GM12878 (cell line): Measurements from ENCODE around the gene MYRF. TPM values are rescaled to one million over a fixed set of nuclear protein-coding genes. Genes with fewer than 3 reads are reported as not detected.

Experiments used
- ATAC-seq: fragments of 200-7000 bp; cut with Tn5 transposase; 3 replicates; pipeline ENCODE4 v1.9.1; 2020; ENCODE audit warnings: mild to moderate bottlenecking, moderate library complexity
- BruUV-seq: library from RNA; stranded (reverse); fragments of 400-500 nt; replicated peaks from 2 replicates; lab custom pipeline; 2021; lab: Mats Ljungman, UMichigan
- CTCF ChIA-PET: fragments of 300-600 bp; sonication (Branson Sonifier 250); formaldehyde crosslinking; extraction: SDS; loops from one replicate; lab custom pipeline; 2021; ENCODE audit warnings: inconsistent platforms; lab: Yijun Ruan, JAX
- POLR2A ChIA-PET: fragments of 350-600 bp; formaldehyde crosslinking; extraction: SDS; loops from one replicate; lab custom pipeline; 2021; ENCODE audit warnings: inconsistent platforms; lab: Charles Lee
- RAD21 ChIA-PET: fragments of 300-600 bp; sonication (Branson Sonifier 250); formaldehyde crosslinking; loops from one replicate; lab custom pipeline; 2023; ENCODE audit warnings: antibody characterized with exemption; ENCODE audit not compliant: unreplicated experiment; lab: Charles Lee
- SMC1A ChIA-PET: fragments of 300-600 bp; sonication (Branson Sonifier 250); formaldehyde crosslinking; loops from one replicate; lab custom pipeline; 2023; ENCODE audit not compliant: unreplicated experiment, uncharacterized antibody; lab: Charles Lee
- DNase-seq: peaks from one replicate; pipeline ENCODE4 v3.0.0-alpha.2; 2011; ENCODE audit warnings: low read depth, low spot score
- FAIRE-seq: peaks from 3 replicates; lab custom pipeline; 2011; peaks lifted over from hg19 to GRCh38; lab: Jason Lieb, UNC
- H2AFZ ChIP-seq: 2 replicates; pipeline ENCODE4 v1.6.0; 2011; ENCODE audit warnings: low read depth, low read length, control low read depth; ENCODE audit not compliant: control insufficient read depth
- H3K27ac ChIP-seq: 2 replicates; pipeline ENCODE4 v1.5.1; 2011; ENCODE audit warnings: control low read depth; ENCODE audit not compliant: control insufficient read depth, insufficient read depth
- H3K27me3 ChIP-seq, 2 experiments: replicated peaks in 1 of 2; 2 replicates each; pipeline versions ENCODE4 v1.6.0 to v1.6.1; 2011; ENCODE audit warnings: low read length in 1 of 2; ENCODE audit not compliant: control insufficient read depth in 2 of 2, insufficient read depth in 2 of 2
- H3K36me3 ChIP-seq, 2 experiments: 2 replicates each; pipeline ENCODE4 v1.5.1; 2011; ENCODE audit warnings: low read length in 1 of 2; ENCODE audit not compliant: control insufficient read depth in 2 of 2, insufficient read depth in 2 of 2
- H3K4me1 ChIP-seq: 2 replicates; pipeline ENCODE4 v1.6.1; 2011; ENCODE audit warnings: mild to moderate bottlenecking, low read length, moderate library complexity, mixed read lengths; ENCODE audit not compliant: control insufficient read depth, insufficient read depth
- H3K4me2 ChIP-seq: 2 replicates; pipeline ENCODE4 v1.6.0; 2011; ENCODE audit warnings: control low read depth; ENCODE audit not compliant: control insufficient read depth, insufficient read depth
- H3K4me3 ChIP-seq: fragments of 200-600 bp; sonication (generic); 2 replicates; pipeline ENCODE4 v1.5.1; 2016
- H3K79me2 ChIP-seq: 2 replicates; pipeline ENCODE4 v1.6.0; 2011; ENCODE audit warnings: low read length; ENCODE audit not compliant: control insufficient read depth, insufficient read depth
- H3K9ac ChIP-seq: 2 replicates; pipeline ENCODE4 v1.8.0; 2011; ENCODE audit warnings: low read length, control low read depth, mixed read lengths; ENCODE audit not compliant: control insufficient read depth, insufficient read depth
- H3K9me3 ChIP-seq: replicated peaks from 3 replicates; pipeline ENCODE4 v1.5.1; 2011; ENCODE audit warnings: mild to moderate bottlenecking, low read length; ENCODE audit not compliant: control insufficient read depth, insufficient read depth
- H4K20me1 ChIP-seq: 2 replicates; pipeline ENCODE4 v1.6.0; 2011; ENCODE audit not compliant: control insufficient read depth, insufficient read depth
- BMI1 ChIP-seq: fragments of 450-650 bp; IDR thresholded peaks from 2 replicates; pipeline ENCODE4 v1.6.1; 2016; ENCODE audit warnings: mild to moderate bottlenecking, moderate library complexity, borderline replicate concordance
- CBFB ChIP-seq: IDR thresholded peaks from 2 replicates; pipeline ENCODE4 v1.6.1; 2016; ENCODE audit warnings: antibody characterized with exemption, low read depth
- CBX5 ChIP-seq: sonication (generic); IDR thresholded peaks from 2 replicates; pipeline ENCODE4 v1.6.1; 2016; ENCODE audit warnings: low read depth, moderate library complexity, mild to moderate bottlenecking, inconsistent platforms
- CEBPB ChIP-seq, 2 experiments: fragments of 150-350 bp in 1 of 2; IDR thresholded peaks; 2 replicates each; pipeline ENCODE4 v1.6.1; 2012 to 2014; ENCODE audit warnings: low read depth in 2 of 2, low read length in 2 of 2, borderline replicate concordance in 1 of 2, inconsistent platforms in 1 of 2
- MTA3 ChIP-seq: IDR thresholded peaks from 2 replicates; pipeline ENCODE4 v1.6.1; 2012; ENCODE audit warnings: low read length, inconsistent platforms, borderline replicate concordance
- NFYA ChIP-seq: IDR thresholded peaks from 2 replicates; pipeline ENCODE4 v1.6.1; 2011; ENCODE audit warnings: low read depth, mild to moderate bottlenecking, low read length, improper control_type of control experiment, borderline replicate concordance
- NRF1 ChIP-seq: conservative IDR thresholded peaks from 2 replicates; pipeline ENCODE4 v1.6.1; 2011; ENCODE audit warnings: mild to moderate bottlenecking, low read depth, low read length, improper control_type of control experiment
- RELA ChIP-seq: fragments of 450-650 bp; IDR thresholded peaks from 2 replicates; pipeline ENCODE4 v1.8.0; 2014; ENCODE audit warnings: borderline replicate concordance; ENCODE audit not compliant: partially characterized antibody
- SIN3A ChIP-seq: IDR thresholded peaks from 2 replicates; pipeline ENCODE4 v1.6.1; 2012; ENCODE audit warnings: low read depth, low read length, improper control_type of control experiment
- SP1 ChIP-seq: IDR thresholded peaks from one replicate; pipeline ENCODE4 v1.6.1; 2011; ENCODE audit warnings: low read depth, low read length
- TARDBP ChIP-seq: IDR thresholded peaks from 2 replicates; pipeline ENCODE4 v1.6.1; 2016; ENCODE audit warnings: borderline replicate concordance
- ZBTB40 ChIP-seq: fragments of 450-650 bp; IDR thresholded peaks from 2 replicates; pipeline ENCODE4 v1.6.1; 2016; ENCODE audit warnings: mild to moderate bottlenecking, moderate library complexity, borderline replicate concordance
- ZNF24 ChIP-seq: fragments of 450-650 bp; IDR thresholded peaks from 2 replicates; pipeline ENCODE4 v1.6.1; 2017; ENCODE audit warnings: antibody characterized with exemption, mild to moderate bottlenecking
- ZSCAN29 ChIP-seq: fragments of 450-650 bp; IDR thresholded peaks from 2 replicates; pipeline ENCODE4 v1.6.1; 2017; ENCODE audit warnings: mild to moderate bottlenecking, moderate library complexity
- WGBS: methylation state at CpG from one replicate; pipeline ENCODE4 v1.1.6; 2016; ENCODE audit warnings: low lambda C conversion rate; ENCODE audit not compliant: insufficient replicate concordance, insufficient coverage; ENCODE audit errors: missing lambda C conversion rate; 5-methylcytosine and 5-hydroxymethylcytosine counted together
- in situ Hi-C: fragments of 300-500 bp; cut with MboI; formaldehyde crosslinking; loops from 9 replicates; pipeline ENCODE4 v1.14.3; 2018; ENCODE audit warnings: mixed read lengths
- intact Hi-C: fragments of 100-400 bp; cut with micrococcal nuclease; formaldehyde crosslinking; loops from one replicate; pipeline ENCODE4 v1.14.2; 2022; ENCODE audit not compliant: unreplicated experiment
- polyA plus RNA-seq, 11 experiments: library from polyadenylated mRNA; depleted of rRNA in 4 of 11; unstranded in 6 of 11; stranded (reverse) in 5 of 11; fragments of >200 nt; fragmentation: Nextera tagmentation in 4 of 11; fragmentation: Illumina TruSeq in 1 of 11; extraction: Ambion mirVana in 4 of 11; extraction: Trizol in 1 of 11; gene quantifications; 1 replicate in 1 of 11; 2 replicates in 10 of 11; pipeline versions ENCODE4 v1.2.1 to v1.2.3, GENCODE V29; 2011 to 2016; ENCODE audit warnings: inconsistent platforms in 2 of 11, missing spikeins in 2 of 11, low read depth in 1 of 11
- total RNA-seq, 4 experiments: library from RNA; depleted of rRNA in 3 of 4; stranded (reverse); fragments of >200 nt in 3 of 4; fragmentation: Illumina TruSeq in 1 of 4; extraction: Trizol in 1 of 4; gene quantifications; 2 replicates each; pipeline versions ENCODE4 v1.2.1 to v1.2.3, GENCODE V29; 2013 to 2021

MYRF gene
- total and polyA plus RNA-seq, 10 of the 15 experiments (the other 5 are each of a cell fraction or from before 2014, with no cell fraction given) = 0.27 to 15.6 (median 0.89) TPM

- Histone ChIP-seq H3K36me3 (no peaks in the 10 kb centered on the region), H3K4me1 (peaks cover 7% of the 10 kb centered on the region), H3K27me3 (no peaks in the 10 kb centered on the region), H3K27ac (no peak overlapping the region), H3K79me2 (no peaks in the 10 kb centered on the region), H3K9me3 (no peaks in the 10 kb centered on the region), H3K9ac (no peak overlapping the region), H3K4me3 (no peak overlapping the region), H3K4me2 (no peak overlapping the region), H2AFZ (no peak overlapping the region), H4K20me1 (no peaks in the 10 kb centered on the region)
- CTCF ChIA-PET = interaction anchor here (1.1 kb wide), 1 partner anchor 14 kb away, joined by 4 read pairs; no protein-coding TSS in a partner anchor
- no TSS peak for BruUV-seq
- 43% methylated on average over 11 of the region's 11 CpGs for WGBS
- in situ Hi-C loops (no loop called here), intact Hi-C loops (no loop called here)
- SMC1A ChIA-PET = interaction anchor here (2.0 kb wide), 1 partner anchor 12 kb away, joined by 4 read pairs; no protein-coding TSS in a partner anchor
- DNase-seq (no peak), ATAC-seq (no peak), FAIRE-seq (no peak)
- RAD21 ChIA-PET = interaction anchor here (1.0 kb wide), 1 partner anchor 36 kb away, joined by 3 read pairs; no protein-coding TSS in a partner anchor
- TF ChIP-seq SP1 = no peak
- no peak for TF ChIP-seq NFYA
- no peak for TF ChIP-seq ZNF24
- no peak for TF ChIP-seq RELA
- TF ChIP-seq MTA3 = no peak
- POLR2A ChIA-PET = no interaction called here
Measured at GRCh38 chr11:61761440-61762222, 9.2 kb downstream of the MYRF start.

GRCh38 chr11:61762223-61762615, 9.8 kb downstream of the MYRF start:
- RAD21 ChIA-PET = no interaction called here
- H3K4me2 ChIP-seq = no peak overlapping the region
- DNase-seq (no peak), FAIRE-seq (no peak), ATAC-seq (no peak)
- BruUV-seq = no TSS peak
- in situ Hi-C loops = no loop called here
- H3K4me3 ChIP-seq = no peak overlapping the region
- SMC1A ChIA-PET = interaction anchor here (2.0 kb wide), 1 partner anchor 13 kb away, joined by 4 read pairs; no protein-coding TSS in a partner anchor
- peaks cover 2% of the 10 kb centered on the region; the same call in 1 of the 2 replicates for H3K4me1 ChIP-seq
- H2AFZ ChIP-seq = no peak overlapping the region
- CTCF ChIA-PET = interaction anchor here (1.1 kb wide), 1 partner anchor 15 kb away, joined by 4 read pairs; no protein-coding TSS in a partner anchor
- no peaks in the 10 kb centered on the region for H3K79me2 ChIP-seq
- 33% methylated on average over 8 of the region's 10 CpGs for WGBS
- no peak overlapping the region for H3K27ac ChIP-seq
- H4K20me1 ChIP-seq = no peaks in the 10 kb centered on the region
- H3K36me3 ChIP-seq = no peaks in the 10 kb centered on the region
- no peak overlapping the region for H3K9ac ChIP-seq
- H3K9me3 ChIP-seq = no peaks in the 10 kb centered on the region
- POLR2A ChIA-PET = no interaction called here
- intact Hi-C loops = no loop called here
- H3K27me3 ChIP-seq = no peaks in the 10 kb centered on the region
- TF ChIP-seq SIN3A (no peak), CBX5 (no peak), TARDBP (no peak), BMI1 (no peak), CEBPB (IDR thresholded peaks at IDR 0.05; ENCODE audit: borderline replicate concordance in 1 of 2, low read depth in 2 of 2, low read length in 2 of 2) (no peak), ZBTB40 (no peak), CBFB (no peak), ZSCAN29 (no peak), NRF1 (no peak)
